Measurements from ENCODE around the gene CTPS1. TPM values are rescaled to one million over a fixed set of nuclear protein-coding genes. Genes with fewer than 3 reads are reported as not detected.

CTPS1 gene
- total and polyA plus RNA-seq, 2 experiments from 2014 or later: 19.8 to 30.3 TPM

GRCh38 chr1:40984531-40984930 lies 5.0 kb downstream of the CTPS1 start:
- H3K79me2 ChIP-seq (ENCODE audit: insufficient read depth): peaks cover 61% of the 10 kb centered on the region
- no peak overlapping the region for H3K4me3 ChIP-seq
- no peaks in the 10 kb centered on the region for H3K9me2 ChIP-seq (ENCODE audit: insufficient read depth)
- no peaks in the 10 kb centered on the region for H4K20me1 ChIP-seq (ENCODE audit: insufficient read depth)
- 96 to 97% methylated on average over 4 of the region's 4 CpGs for WGBS, 2 experiments (ENCODE audit: low coverage in 1 of 2, low lambda C conversion rate in 2 of 2, missing lambda C conversion rate in 2 of 2)
- peak overlapping the region; percentile 51 for H3K4me2 ChIP-seq (ENCODE audit: unreplicated experiment)
- peak overlapping the region; percentile 58 for H3K27ac ChIP-seq
- peaks cover 45% of the 10 kb centered on the region for H3K4me1 ChIP-seq (ENCODE audit: insufficient read depth)
- DNase-seq: no peak
- in situ Hi-C loops (cut with MboI): no loop called here
- H3K27me3 ChIP-seq (replicated peaks; ENCODE audit: insufficient read depth): no peaks in the 10 kb centered on the region
- H3K36me3 ChIP-seq (ENCODE audit: low read depth): peaks cover 35% of the 10 kb centered on the region
- H3F3A ChIP-seq (ENCODE audit: insufficient read depth): peaks cover 35% of the 10 kb centered on the region
- TF ChIP-seq EZH2phosphoT487 (IDR thresholded peaks at IDR 0.05; ENCODE audit: insufficient read depth, low read depth) (no peak), EZH2 (IDR thresholded peaks at IDR 0.05; ENCODE audit: insufficient read depth, poor library complexity, severe bottlenecking) (no peak)
- no peaks in the 10 kb centered on the region for H3K9me3 ChIP-seq (ENCODE audit: low read depth)
- no peak overlapping the region for H2AFZ ChIP-seq
- H3K9ac ChIP-seq: peak overlapping the region; percentile 35

GRCh38 chr1:40985161-40985560 lies 5.7 kb downstream of the CTPS1 start:
- H3K9me3 ChIP-seq (ENCODE audit: low read depth): no peaks in the 10 kb centered on the region
- TF ChIP-seq EZH2 (IDR thresholded peaks at IDR 0.05; ENCODE audit: insufficient read depth, poor library complexity, severe bottlenecking) (no peak), EZH2phosphoT487 (IDR thresholded peaks at IDR 0.05; ENCODE audit: insufficient read depth, low read depth) (no peak)
- no peak overlapping the region for H2AFZ ChIP-seq
- H3K4me1 ChIP-seq (ENCODE audit: insufficient read depth): peaks cover 45% of the 10 kb centered on the region
- peaks cover 35% of the 10 kb centered on the region for H3F3A ChIP-seq (ENCODE audit: insufficient read depth)
- H3K27ac ChIP-seq: no peak overlapping the region
- H3K79me2 ChIP-seq (ENCODE audit: insufficient read depth): peaks cover 60% of the 10 kb centered on the region
- H3K36me3 ChIP-seq (ENCODE audit: low read depth): peaks cover 41% of the 10 kb centered on the region
- H4K20me1 ChIP-seq (ENCODE audit: insufficient read depth): no peaks in the 10 kb centered on the region
- H3K27me3 ChIP-seq (replicated peaks; ENCODE audit: insufficient read depth): no peaks in the 10 kb centered on the region
- 69% methylated on average over 5 of the region's 5 CpGs for WGBS, 2 experiments (ENCODE audit: low coverage in 1 of 2, low lambda C conversion rate in 2 of 2, missing lambda C conversion rate in 2 of 2)
- H3K9ac ChIP-seq: no peak overlapping the region
- no peak overlapping the region for H3K4me2 ChIP-seq (ENCODE audit: unreplicated experiment)
- no peaks in the 10 kb centered on the region for H3K9me2 ChIP-seq (ENCODE audit: insufficient read depth)
- in situ Hi-C loops (cut with MboI): no loop called here
- DNase-seq: no peak
- H3K4me3 ChIP-seq: no peak overlapping the region

- H3K4me1 ChIP-seq (ENCODE audit: insufficient read depth): peaks cover 39% of the 10 kb centered on the region
- TF ChIP-seq EZH2phosphoT487 (IDR thresholded peaks at IDR 0.05; ENCODE audit: insufficient read depth, low read depth) (no peak), EZH2 (IDR thresholded peaks at IDR 0.05; ENCODE audit: insufficient read depth, poor library complexity, severe bottlenecking) (no peak)
- no peak overlapping the region for H3K9ac ChIP-seq
- H3K4me3 ChIP-seq: no peak overlapping the region
- peaks cover 47% of the 10 kb centered on the region for H3K36me3 ChIP-seq (ENCODE audit: low read depth)
- H3K9me3 ChIP-seq (ENCODE audit: low read depth): no peaks in the 10 kb centered on the region
- H4K20me1 ChIP-seq (ENCODE audit: insufficient read depth): no peaks in the 10 kb centered on the region
- H3K27me3 ChIP-seq (replicated peaks; ENCODE audit: insufficient read depth): no peaks in the 10 kb centered on the region
- peaks cover 35% of the 10 kb centered on the region for H3F3A ChIP-seq (ENCODE audit: insufficient read depth)
- no peak overlapping the region for H2AFZ ChIP-seq
- H3K4me2 ChIP-seq (ENCODE audit: unreplicated experiment): no peak overlapping the region
- 94% methylated on average over 3 of the region's 3 CpGs for WGBS, 2 experiments (ENCODE audit: low coverage in 1 of 2, low lambda C conversion rate in 2 of 2, missing lambda C conversion rate in 2 of 2)
- in situ Hi-C loops (cut with MboI): no loop called here
- H3K27ac ChIP-seq: no peak overlapping the region
- H3K9me2 ChIP-seq (ENCODE audit: insufficient read depth): no peaks in the 10 kb centered on the region
- peaks cover 53% of the 10 kb centered on the region for H3K79me2 ChIP-seq (ENCODE audit: insufficient read depth)
- no peak for DNase-seq
These were observed 6.4 kb downstream of the CTPS1 start for GRCh38 chr1:40985875-40986274.

- H3K9me2 ChIP-seq (ENCODE audit: insufficient read depth): no peaks in the 10 kb centered on the region
- no peak overlapping the region for H3K4me2 ChIP-seq (ENCODE audit: unreplicated experiment)
- H3K79me2 ChIP-seq (ENCODE audit: insufficient read depth): peaks cover 48% of the 10 kb centered on the region
- no peaks in the 10 kb centered on the region for H3K9me3 ChIP-seq (ENCODE audit: low read depth)
- H3K9ac ChIP-seq: no peak overlapping the region
- 97 to 98% methylated on average over 10 of the region's 10 CpGs for WGBS, 2 experiments (ENCODE audit: low coverage in 1 of 2, low lambda C conversion rate in 2 of 2, missing lambda C conversion rate in 2 of 2)
- H3K27me3 ChIP-seq (replicated peaks; ENCODE audit: insufficient read depth): no peaks in the 10 kb centered on the region
- peaks cover 32% of the 10 kb centered on the region for H3F3A ChIP-seq (ENCODE audit: insufficient read depth)
- no peak for DNase-seq
- no peak for TF ChIP-seq EZH2phosphoT487 (IDR thresholded peaks at IDR 0.05; ENCODE audit: insufficient read depth, low read depth)
- no peak for TF ChIP-seq EZH2 (IDR thresholded peaks at IDR 0.05; ENCODE audit: insufficient read depth, poor library complexity, severe bottlenecking)
- H3K4me1 ChIP-seq (ENCODE audit: insufficient read depth): peaks cover 35% of the 10 kb centered on the region
- no peak overlapping the region for H3K4me3 ChIP-seq
- H2AFZ ChIP-seq: no peak overlapping the region
- in situ Hi-C loops (cut with MboI): no loop called here
- H4K20me1 ChIP-seq (ENCODE audit: insufficient read depth): no peaks in the 10 kb centered on the region
- peaks cover 50% of the 10 kb centered on the region for H3K36me3 ChIP-seq (ENCODE audit: low read depth)
- H3K27ac ChIP-seq: no peak overlapping the region
These were observed 6.9 kb downstream of the CTPS1 start for GRCh38 chr1:40986328-40986783.

GRCh38 chr1:40986956-40987355 lies 7.5 kb downstream of the CTPS1 start:
- 90 to 100% methylated on average over 3 of the region's 3 CpGs for WGBS, 2 experiments (ENCODE audit: low coverage in 1 of 2, low lambda C conversion rate in 2 of 2, missing lambda C conversion rate in 2 of 2)
- H3K4me2 ChIP-seq (ENCODE audit: unreplicated experiment): no peak overlapping the region
- no peak overlapping the region for H3K27ac ChIP-seq
- peaks cover 29% of the 10 kb centered on the region for H3K4me1 ChIP-seq (ENCODE audit: insufficient read depth)
- in situ Hi-C loops (cut with MboI): no loop called here
- DNase-seq: no peak
- peaks cover 42% of the 10 kb centered on the region for H3K79me2 ChIP-seq (ENCODE audit: insufficient read depth)
- H3K9me2 ChIP-seq (ENCODE audit: insufficient read depth): no peaks in the 10 kb centered on the region
- no peak overlapping the region for H2AFZ ChIP-seq
- H4K20me1 ChIP-seq (ENCODE audit: insufficient read depth): no peaks in the 10 kb centered on the region
- no peak for TF ChIP-seq EZH2phosphoT487 (IDR thresholded peaks at IDR 0.05; ENCODE audit: insufficient read depth, low read depth)
- no peaks in the 10 kb centered on the region for H3K27me3 ChIP-seq (replicated peaks; ENCODE audit: insufficient read depth)
- H3F3A ChIP-seq (ENCODE audit: insufficient read depth): peaks cover 32% of the 10 kb centered on the region
- peaks cover 55% of the 10 kb centered on the region for H3K36me3 ChIP-seq (ENCODE audit: low read depth)
- H3K9ac ChIP-seq: no peak overlapping the region
- H3K4me3 ChIP-seq: no peak overlapping the region
- no peaks in the 10 kb centered on the region for H3K9me3 ChIP-seq (ENCODE audit: low read depth)

Data from GM23248 (cell line).